Coronary artery (tissue), 2 donors: ENCODE results near the gene RBM4B.
A peak's percentile ranks its signal among the peaks of the same experiment; 100 is the strongest.

Experiments
- DNase-seq: peaks from one replicate; pipeline ENCODE4 v3.0.0-alpha.2; 2017; ENCODE audit warnings: low spot score
- H3K27ac ChIP-seq, 2 donors: fragments of 200-600 bp; sonication (generic); one replicate each; pipeline ENCODE4 v1.5.1; 2016 to 2019
- H3K4me3 ChIP-seq: fragments of 200-600 bp; sonication (generic); 2 replicates; pipeline ENCODE4 v1.5.1; 2016; ENCODE audit warnings: mild to moderate bottlenecking, moderate library complexity
- TF ChIP-seq, protein P1 (sequence below): fragments of 200-600 bp; sonication (generic); IDR thresholded peaks from one replicate; pipeline ENCODE4 v1.5.1; 2019; ENCODE audit warnings: antibody characterized with exemption

Gene RBM4B

DNA sequence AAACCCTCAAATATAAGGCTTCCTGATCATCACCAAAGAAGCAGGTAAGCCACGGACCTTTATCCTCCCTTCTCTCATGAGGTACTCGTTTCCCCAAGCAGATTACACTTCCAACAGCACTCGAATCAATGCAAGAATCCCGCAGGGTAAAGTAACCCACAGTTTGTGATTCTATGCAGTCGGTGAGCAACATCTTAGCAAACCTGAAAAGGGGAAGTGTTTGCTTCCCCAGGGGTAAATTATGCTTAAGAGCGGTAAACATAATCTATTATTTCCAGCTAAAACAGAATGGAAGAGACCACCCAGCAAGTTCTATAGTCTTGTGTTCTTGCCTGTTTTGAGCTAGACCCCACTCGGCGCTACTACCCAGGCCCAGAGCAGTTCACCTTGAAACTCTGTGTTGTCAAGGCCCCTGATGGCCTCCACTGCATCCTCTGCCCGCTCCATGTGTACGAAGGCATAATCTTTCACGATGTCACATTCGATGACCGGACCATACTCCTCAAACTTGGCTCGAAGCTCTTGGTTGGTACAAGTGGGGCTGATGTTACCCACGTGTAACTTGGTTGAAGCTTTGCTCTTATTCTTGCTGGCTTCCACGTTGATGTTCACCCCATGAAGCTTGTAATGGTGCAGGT lies 1.3 kb downstream of the RBM4B start:
- Histone ChIP-seq H3K4me3 (peak overlapping the region; percentile 75), H3K27ac (no peak overlapping the region)
- DNase-seq = peak; percentile 12
- TF ChIP-seq, protein P1, sequence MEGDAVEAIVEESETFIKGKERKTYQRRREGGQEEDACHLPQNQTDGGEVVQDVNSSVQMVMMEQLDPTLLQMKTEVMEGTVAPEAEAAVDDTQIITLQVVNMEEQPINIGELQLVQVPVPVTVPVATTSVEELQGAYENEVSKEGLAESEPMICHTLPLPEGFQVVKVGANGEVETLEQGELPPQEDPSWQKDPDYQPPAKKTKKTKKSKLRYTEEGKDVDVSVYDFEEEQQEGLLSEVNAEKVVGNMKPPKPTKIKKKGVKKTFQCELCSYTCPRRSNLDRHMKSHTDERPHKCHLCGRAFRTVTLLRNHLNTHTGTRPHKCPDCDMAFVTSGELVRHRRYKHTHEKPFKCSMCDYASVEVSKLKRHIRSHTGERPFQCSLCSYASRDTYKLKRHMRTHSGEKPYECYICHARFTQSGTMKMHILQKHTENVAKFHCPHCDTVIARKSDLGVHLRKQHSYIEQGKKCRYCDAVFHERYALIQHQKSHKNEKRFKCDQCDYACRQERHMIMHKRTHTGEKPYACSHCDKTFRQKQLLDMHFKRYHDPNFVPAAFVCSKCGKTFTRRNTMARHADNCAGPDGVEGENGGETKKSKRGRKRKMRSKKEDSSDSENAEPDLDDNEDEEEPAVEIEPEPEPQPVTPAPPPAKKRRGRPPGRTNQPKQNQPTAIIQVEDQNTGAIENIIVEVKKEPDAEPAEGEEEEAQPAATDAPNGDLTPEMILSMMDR = no peak

DNA sequence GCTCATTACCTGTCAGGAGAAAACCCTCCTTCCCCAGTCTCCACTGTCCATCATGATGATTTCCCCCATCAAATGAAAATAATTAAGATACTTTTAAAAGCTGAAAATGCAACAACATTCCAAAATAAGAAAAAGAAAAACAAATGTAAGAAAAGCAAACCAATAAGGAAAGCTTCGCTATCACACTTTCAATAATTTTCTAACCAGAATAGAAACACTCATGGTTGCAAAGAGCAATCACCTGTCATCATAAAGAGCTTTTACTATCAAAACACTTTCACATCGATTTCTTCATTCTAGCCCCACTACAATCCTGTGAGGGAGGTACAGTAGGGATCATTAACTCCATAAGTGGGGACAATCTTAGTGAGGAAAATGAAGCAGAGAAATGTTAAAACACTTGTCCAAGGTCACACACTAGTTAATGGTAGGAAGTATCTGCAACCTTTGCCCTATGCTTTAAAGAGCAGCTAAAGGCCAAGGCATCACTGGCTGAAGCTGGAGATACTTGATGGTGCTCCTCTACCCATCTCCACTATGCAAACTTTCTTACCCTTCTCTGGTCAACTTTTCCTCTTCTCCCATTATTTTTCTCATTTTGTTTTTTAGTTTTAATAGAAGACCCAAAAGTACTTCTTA lies 2.6 kb downstream of the RBM4B start:
- no peak for DNase-seq
- Histone ChIP-seq H3K4me3 (peak overlapping the region; percentile 14), H3K27ac (no peak overlapping the region)
- TF ChIP-seq, protein P1 = no peak

DNA sequence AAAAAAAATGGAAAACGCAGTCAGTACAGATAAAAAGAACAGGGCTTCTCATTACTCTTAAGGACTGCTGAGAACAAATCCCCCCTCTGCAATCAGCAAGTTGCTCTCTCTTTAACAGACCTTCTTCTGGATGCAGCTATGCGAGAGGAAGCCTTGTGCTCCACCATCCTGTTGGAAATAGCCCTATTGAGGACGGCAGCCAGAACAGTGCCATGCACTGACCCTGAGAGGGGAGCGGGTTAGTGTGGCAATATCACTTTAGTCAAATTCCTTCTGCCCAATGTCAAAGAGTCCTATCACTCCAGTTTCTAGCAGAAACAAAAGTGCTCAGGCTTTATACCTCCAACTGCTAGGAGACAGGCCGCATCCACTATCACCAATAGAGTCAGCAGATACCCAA lies 6.9 kb downstream of the RBM4B start:
- Histone ChIP-seq H3K27ac (no peak overlapping the region), H3K4me3 (no peak overlapping the region)
- no peak for DNase-seq
- TF ChIP-seq, protein P1 = no peak

DNA sequence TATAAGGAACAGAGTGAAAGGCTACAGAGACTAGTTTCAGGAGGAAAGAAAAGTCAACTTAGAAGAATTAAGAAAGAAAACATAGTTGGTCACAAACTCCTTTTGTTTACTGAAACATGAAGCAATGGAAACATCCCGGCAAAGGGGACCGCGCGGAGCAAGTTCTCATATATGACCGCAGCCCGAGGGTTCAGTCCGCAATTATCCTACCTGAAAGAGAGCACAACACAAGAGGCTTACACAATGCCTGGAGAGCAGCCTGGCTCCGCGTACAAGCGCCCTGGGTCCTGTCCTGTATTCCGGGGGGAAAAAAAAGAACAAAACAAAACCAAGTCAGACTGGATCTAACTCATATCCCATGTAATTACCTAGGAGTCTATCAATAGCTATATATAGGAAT lies 12.3 kb downstream of the RBM4B start:
- DNase-seq = peak; percentile 33
- TF ChIP-seq, protein P1 = no peak
- Histone ChIP-seq H3K27ac (no peak overlapping the region), H3K4me3 (no peak overlapping the region)

DNA sequence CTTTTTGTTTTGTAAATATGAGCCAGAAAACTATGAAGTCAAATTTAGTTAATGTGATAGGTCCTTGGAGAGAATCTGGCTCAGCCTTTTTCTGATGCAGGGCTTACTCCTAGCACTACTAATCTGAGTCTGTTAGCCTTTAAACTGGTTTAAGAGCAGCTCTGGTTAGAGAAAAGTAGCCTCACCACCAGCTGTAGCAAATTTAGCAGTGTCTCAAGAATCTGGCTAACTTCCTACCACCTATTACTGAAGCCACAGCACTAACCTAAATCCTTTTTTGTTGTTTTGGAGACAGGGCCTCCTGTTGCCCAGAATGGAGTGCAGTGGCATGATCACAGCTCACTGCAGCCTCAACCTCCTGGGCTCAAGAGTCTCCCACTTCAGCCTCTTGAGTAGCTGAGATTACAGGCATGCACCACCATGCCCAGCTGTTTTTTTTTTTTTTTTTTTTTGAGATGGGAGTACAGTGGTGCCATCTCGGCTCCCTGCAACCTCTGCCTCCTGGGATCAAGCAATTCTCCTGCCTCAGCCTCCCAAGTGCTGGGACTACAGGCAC lies 13.9 kb downstream of the RBM4B start:
- DNase-seq = no peak
- H3K4me3 ChIP-seq = no peak overlapping the region
- TF ChIP-seq, protein P1 = no peak
- H3K27ac ChIP-seq = no peak overlapping the region

DNA sequence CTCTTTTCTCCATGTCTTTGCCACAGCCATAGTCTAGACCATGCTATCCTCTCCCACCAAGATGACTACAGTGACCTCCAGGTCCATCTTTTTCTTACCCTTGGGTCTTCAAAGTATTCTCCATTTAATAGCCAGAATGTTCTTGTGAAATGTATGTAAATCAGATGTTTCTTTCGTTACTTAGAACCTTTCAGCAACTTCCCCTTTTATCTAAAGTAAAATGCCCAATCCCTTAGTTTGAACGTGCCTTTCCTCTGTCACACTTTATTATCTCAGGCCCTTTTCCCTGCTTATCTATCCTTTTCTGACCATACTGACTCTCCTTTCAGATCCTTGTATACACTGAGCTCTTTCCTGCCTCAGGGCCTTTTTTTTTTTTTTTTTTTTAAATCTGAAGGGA lies 17.9 kb downstream of the RBM4B start:
- no peak overlapping the region for H3K4me3 ChIP-seq
- no peak for DNase-seq
- no peak overlapping the region for H3K27ac ChIP-seq
- TF ChIP-seq, protein P1 = no peak

DNA sequence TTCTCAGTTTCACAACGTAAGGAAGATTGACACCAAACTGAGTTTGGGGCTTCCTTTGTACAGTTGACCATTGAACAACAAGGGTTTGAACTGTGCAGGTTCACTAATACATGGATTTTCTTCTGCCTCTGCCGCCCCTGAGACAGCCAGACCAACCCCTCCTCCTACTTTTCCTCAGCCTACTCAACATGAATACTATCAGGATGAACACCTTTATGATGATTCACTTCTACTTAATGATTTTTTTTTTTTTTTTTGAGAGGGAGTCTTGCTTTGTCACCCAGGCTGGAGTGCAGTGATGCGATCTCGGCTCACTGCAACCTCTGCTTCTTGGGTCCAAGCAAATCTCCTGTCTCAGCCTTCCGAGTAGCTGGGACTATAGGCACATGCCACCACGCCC lies 24.6 kb downstream of the RBM4B start:
- TF ChIP-seq, protein P1 = no peak
- H3K27ac ChIP-seq = no peak overlapping the region
- DNase-seq = no peak
- H3K4me3 ChIP-seq = no peak overlapping the region
